ENCODE measurements around the gene PRKAG2.
"Not testable (repeated sequence)": the region's sequence is repeated elsewhere in the genome, so short reads cannot be mapped to it uniquely, and the experiment has no call there.

Gene PRKAG2

DNA sequence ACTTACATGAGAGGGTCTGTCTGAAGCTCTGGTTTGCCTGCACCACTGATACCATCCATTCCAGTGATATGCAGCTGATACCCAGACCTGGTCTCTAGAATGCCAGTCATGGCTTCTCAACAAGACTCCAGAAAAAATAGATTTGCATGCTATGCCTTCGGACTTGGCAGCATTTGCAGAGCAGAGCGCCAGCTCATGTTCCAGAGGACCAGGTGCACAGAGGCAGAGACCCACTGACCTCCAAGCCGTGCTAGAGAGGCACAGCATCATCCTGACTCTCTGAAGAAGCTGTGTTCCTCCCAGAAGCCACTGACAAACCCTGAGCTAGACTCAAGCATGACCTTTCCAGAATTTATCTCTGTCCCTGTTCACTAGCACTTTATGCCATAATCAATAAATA is 6.9 kb upstream of the PRKAG2 start:
- no peak for DNase-seq

DNA sequence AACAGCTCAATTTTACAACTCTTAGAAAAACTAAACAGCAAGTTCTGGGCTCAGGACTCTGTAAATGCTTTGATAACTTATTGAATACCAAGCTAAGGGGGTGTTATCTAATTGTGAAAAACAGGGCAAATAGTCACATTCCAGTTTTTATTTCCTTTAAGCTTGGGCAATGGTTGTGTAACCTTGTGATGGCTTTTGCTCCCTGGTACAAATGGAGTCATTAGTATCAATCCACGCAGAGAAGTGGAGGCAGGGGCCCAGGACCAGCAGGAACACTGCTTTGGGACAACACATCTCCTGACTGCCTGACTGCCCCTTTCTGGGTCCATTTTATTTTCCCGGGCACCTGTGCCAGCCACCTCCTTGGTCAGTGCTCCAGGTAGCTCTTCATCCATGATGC is 5.8 kb upstream of the PRKAG2 start:
- no peak for DNase-seq

DNA sequence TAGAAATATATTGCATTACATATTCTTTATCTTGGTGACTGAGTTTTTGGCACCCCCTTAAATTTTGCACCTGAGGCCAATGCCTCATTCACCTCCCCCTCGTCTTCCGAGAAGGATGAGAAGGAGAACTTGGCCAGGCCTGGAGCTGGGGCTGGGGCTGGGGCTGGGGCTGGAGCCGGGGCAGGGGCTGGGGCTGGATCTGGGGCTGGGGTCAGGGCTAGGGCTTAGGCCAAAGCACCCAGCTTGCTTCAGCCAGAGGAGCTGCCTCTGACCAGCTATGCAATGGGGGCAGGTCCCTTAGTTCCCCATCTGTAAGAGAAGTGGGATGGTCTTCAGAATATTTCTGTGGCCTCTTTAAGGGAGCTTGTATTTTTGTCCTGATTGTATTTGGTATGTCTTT is 3.8 kb upstream of the PRKAG2 start:
- DNase-seq: no peak

DNA sequence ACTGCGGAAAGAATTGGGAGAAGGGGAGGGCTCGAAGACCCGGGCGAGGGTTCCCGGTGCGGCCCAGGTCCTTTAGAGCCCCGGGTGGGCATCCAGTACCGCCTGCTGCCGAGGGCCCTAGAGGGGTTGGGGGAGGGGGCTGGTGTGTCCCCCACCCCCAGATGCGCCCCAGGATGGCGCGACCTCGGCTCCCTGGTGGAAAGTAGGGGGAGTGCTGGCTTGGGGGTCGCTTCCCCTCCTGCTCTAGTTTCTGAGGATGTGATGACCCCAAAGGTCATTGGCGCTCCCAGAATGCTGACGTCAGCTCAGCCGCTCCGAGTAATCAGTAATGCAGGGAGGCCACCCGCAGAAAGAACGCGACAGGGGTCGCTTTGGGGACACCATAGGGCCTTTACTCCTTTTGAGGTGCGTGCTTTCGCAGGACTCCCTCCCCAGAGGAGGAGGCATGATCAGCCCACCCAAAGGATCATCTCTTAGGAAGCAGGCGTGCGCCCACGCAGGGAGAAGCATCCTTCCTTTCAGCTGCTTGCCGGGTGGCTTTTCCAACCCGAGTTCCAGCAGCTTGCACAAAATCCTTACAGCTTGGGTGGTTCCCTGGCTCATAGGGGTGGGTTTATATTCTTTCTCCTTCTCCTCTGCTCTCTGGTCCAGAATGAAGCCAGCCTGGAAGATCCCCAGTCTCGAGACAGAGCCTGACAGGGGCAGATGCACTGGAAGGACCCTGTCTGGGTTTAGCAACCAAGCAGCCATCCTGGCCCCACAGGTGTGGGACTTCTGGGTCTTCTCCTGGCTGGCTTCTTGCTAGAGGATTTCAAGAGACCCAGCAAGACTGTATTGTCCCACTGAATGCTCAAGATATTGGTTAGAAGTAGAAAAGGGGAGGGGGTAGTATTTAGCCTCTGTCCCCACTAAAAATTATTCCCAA is 1.3 kb upstream of the PRKAG2 start:
- DNase-seq: peak in 1 of 2 experiments; percentile 56

DNA sequence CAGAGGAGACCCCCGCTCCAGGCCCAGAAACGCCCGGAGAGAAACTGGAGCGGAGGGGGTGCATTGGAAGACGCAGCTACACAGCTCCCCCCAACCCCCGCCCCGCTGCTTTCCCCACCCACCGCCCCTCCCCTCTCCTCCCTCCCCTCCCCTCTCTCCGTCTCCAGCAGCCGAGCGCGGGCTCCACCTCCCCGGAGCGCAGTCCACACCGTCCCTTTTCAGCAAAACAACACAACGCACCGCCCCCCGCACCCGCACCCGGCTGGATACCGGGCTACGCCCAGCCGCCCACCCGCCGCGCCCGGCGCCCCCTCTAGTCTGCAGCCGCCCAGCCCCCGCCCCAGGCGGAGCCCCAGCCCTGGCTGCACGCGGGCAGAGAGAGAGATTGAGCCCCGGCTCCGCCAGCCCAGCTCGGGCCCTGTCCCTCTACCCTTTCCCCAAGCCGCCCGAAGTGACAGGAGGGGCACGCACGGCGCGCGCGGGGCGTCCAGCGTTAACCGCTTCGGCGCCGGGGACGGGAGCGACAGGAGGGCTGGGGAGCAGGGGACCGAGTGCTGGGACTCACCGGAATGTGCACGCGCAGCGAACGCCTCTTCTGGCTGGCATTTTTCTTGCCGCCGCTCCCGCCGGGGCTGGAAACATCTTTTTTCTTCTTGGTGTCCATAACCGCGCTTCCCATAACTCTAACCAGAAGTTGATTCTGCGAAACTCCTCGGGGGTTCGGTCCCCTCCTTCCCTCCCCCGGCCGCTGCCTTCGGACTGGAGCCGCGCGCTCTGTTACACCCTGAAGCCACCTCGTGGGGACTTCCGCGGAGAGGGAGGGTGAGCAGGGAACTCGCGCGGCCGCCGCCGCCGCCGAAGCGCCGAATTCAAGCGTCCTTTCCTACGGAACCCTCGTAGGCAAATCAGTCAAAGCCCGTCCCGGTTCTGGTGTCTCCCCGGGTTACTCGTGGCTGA is 695 bp downstream of the PRKAG2 start:
- DNase-seq: peak; percentile 80 to 87

DNA sequence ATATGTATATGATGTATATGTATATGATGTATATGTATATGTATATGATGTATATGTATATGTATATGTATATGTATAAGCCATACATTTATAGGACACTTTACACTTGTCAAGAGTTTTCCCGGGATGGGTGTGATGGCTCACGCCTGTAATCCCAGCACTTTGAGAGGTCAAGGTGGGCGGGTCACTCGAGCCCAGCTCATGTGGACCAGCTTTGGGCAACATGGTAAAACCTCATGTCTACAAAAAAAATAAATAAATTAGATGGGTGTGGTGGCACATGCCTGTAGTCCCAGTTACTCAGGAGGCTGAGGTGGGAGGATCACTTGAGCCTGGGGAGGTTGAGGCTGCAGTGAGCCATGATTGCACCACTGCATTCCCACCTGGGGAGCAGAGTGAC is 2.4 kb downstream of the PRKAG2 start:
- not testable (repeated sequence) for DNase-seq

DNA sequence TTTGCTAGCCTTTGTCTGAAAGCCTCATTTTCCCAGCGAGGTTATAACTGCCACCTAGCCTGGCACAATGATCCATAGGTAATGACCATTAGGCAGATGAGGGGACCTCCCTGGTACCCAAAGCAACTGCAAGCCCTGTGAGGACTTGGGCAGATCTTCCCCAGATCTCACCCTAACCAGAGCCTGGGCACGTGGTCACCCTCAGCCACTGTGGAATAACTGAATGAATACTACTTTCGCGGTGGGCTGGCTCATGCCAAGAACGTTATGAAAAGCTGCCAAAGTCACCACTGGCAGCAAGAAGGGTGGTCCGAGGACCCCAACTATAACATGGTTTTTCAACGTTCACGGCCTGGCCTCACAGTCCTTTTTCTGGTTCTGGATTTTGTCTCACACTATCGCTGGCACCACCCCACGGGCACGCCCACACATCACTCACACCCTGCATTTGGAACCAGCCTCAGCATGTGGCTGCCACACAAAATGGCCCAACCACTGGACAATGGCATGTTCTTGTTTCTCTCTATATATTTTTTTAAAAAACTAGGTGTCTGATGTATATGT is 3.4 kb downstream of the PRKAG2 start:
- DNase-seq: no peak

DNA sequence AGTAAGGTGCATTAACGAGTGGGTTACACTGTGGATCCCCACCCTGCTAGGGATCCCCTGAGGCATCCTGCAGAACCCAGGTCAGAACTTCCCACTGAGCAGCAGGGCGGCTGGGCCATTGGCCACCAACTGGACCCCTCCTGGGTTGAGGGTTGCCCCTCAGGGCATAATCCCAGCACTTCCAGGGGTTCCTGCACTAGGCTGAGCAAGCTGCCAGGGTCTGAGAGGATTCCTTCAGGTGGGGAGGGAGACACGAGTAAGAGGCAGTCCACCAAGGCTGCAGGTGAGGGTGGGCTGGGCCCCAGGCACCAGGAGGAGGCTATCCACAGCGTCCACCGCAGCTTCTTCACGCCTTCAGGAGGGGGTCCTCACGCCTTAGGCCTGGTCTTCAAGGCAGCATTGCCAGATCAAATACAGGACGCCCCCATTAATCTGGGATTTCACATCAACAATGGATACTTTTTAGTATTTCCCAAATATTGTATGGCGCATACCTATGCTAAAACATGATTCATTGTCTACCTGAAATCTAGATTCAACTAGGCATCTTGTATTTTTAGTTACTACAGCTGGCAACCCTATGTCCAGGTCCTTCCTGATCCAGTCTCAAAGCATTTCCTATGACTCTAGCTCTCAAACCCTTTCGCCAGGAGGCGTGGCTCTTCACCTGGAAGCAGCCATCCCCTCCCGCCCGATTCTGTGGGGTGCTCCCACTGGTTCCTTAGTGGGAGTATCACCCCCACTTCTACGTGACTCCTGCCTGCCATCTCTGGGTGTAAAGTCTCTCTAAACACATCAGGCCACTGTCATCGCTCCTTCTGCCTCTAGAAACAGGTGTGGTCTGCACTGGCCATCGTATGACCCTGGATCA is 4.1 kb downstream of the PRKAG2 start:
- DNase-seq: no peak

DNA sequence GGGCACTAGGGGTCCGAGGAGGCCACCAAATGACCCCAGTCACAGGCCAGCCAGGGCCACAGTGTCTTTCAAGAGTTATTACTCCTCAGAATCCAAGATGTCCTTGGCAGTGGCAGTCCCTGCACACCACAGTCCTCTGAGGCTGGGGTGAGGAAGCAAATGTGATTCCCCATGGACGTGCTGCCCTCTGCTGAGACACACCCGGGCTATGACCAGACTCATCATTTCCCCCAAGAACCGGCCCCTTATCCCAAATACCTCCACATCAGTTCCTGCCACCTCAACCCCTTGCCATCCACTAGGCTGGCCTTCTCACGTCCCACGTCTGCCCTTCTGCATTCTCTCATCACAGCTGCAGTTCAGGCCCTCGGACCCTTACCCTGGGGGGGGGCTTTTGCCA is 5.0 kb downstream of the PRKAG2 start:
- DNase-seq: no peak

DNA sequence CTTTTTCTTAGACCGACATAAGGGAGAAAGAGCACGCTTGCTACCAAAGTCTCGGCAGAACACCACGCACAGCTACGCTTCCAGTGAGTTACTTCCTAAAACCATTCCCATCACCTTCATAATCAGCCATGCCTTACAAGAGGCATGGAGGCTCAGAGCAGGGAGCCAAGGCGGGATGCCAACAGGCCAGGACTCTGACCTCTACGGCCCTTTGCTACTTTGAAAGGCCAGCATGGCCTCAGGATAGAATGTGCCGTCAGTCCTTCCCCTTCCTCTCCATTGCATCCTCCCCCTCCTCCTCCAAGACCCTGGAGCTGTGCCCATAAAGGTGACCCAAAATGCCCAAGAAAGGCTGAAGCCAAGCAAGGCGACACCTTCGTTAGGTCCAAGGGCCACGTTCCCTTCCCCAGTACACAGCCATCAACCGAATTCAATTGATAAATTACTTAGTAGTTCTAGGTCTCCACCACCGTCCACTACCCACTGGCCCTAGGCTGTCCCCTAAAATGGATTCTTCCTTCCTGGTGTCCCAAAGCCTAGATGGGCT is 5.7 kb downstream of the PRKAG2 start:
- DNase-seq: no peak

DNA sequence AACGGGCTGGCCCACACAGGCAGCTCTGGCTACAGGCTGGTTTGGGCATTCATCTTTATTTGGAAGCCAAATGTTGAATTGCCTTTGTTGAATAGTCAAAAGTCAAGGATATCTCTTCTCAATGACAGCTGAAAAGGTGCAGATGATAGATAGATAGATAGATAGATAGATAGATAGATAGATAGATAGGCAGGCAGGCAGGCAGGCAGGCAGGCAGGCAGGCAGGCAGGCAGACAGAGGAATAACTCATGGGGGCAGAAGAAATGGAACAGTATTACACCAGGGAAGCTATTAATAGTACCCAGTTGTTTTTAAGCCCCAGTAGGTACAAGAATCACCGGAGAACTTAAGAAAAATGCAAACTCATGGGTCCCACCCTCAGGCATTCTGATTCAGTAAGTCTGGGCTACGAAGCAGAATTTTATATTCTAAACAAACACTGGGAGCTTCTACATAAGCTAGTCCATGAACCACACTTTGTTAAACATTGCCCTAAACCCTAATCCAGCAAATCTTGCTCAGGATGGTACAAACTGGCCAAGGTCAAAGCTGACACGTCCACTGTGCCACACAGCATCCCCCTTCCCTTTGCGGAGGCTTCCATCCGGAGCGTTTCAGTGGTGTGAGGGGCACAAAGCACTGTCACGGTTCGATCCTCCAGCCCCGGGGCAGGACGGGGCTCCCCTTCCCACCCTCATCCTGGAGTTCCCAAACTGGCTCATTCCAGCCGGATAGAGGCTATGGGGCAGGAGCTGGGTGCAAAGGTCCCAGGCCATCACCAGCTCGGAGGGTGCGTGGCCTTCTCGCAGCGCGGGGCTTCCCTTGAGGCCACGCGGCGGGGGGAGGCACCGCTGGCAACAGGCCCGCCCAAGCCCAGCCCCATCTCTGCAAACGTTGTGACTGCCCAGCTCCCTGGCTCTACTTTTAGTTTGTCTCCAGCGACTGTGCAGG is 6.7 kb downstream of the PRKAG2 start:
- DNase-seq: no peak

DNA sequence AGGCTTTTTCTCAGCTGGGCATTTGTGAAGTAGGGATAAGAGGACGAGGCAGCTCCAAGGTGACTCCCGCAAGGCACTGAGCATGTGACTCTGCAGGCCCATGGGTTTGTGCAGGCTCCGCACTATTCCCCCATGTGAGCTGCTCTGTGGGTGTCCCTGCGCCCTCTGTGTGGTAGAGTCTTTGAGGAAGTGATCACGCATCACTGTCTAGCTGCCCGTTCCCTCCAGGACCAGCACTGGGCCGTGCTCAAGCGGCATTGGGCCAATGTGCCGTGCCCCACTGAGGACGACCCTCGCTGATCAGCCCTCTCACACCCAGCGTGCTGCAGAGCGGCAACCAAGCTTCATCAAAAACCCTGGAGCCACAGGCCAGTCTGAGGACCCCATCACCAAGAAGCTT is 7.5 kb downstream of the PRKAG2 start:
- DNase-seq: no peak

DNA sequence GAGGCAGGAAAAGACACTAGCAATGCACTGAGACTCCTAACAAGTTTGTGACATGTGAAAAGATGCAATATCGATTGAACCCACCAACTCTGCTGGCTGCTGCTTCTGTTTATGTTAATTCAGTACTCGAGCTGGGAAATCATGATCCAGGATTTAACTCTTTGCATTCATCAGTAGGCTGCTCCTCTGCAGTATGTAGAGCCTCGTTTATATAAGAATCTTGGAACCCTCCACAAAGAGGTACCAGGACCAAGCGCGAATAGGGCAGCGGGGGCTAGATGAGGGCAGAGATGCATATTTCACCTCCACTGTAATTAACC is 7.8 kb downstream of the PRKAG2 start:
- DNase-seq: no peak

DNA sequence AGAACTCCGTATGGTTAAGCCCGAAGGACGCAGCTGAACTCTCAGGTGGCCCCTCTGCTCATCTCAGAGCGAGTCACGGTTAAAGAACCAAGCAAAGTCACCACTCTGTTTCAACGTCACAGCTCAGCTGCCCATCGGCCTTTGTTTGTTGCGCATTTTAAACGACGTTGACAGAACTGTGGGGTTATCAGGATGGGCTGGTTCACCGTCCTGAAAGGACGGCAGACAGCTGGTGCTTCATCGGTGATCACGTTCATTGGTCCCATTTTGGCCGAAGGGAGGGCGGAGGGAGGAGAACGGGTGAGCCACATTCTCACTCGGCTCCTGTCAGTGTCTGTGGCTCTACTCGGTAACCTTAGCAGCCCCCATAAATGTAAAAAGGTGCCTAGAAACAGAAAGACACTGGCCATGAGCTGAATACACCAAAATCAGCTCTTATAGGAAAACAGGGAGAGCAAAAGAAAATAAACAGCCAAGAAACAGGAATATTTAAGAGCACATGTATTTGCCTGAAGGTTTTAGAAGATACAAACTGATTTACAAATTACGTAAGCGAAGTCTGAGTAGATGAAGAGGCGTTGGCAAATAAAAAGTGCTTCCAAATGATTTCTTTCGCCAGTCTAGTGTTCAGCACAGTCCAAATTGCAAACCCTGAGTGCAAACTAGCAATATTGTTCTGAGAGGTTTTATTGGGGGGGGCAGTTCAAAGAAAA is 8.4 kb downstream of the PRKAG2 start:
- DNase-seq: peak in 1 of 2 experiments; percentile 22

DNA sequence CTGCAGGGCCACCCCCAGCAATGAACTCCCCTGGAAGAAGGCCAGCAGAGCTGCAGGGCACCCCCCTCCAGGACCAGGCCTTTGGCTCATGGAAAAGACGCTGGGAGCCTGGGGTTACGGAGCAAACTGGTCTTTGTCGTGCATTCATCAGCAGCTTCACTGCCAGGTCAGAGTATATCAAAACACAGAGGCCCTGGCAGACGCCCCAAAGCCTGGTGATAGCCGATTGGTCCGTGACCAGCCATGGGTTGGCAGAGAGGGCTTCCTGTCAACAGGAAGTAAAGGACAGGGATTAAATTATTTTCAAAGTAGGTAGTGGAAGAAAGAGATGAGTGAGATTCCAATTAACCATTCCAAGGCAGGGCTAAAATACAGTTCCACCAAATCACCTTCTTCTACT is 9.0 kb downstream of the PRKAG2 start:
- peak in 1 of 2 experiments; percentile 42 for DNase-seq

DNA sequence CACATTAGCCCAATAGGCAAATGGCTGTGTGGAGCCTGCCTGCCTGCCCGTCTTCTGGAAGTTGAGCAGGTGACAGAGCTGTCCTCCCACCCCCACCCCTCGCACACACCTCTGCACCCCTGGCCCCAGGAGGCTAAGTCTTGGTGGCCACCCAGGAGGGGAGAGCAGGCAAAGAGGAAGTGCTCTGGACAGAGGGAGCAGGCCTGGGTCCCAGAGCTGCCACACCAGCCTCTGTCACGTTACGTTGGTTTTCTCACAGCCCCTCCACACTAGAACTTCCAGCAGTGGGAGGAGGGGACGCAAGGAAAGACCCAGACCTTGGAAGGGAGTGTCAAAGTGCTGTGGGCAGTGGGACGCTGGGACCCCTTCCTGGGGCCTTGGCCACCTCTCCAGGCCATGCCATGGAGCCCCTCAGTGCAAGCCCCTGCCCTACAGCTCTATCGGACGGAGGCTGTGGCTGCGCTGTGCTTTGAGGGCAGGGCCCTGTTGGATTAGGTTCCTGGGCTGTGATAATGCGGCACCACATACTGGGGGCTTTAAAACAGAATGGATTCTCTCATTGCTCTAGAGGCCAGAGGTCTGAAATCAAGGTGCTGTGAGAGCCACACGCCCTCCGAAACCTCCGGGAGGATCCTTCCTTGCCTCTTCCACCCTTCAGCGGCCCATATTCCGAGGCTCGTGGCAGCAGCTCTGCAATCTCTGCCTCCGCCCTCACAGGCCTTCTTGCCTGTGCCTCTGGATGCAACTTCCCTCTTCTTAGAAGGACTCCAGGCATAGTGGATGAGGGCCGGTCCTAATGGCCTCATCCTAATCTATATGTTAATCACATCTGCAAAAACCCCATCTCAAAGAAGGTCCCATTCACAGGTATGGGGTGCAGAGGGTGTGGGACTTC is 9.9 kb downstream of the PRKAG2 start:
- DNase-seq: no peak

DNA sequence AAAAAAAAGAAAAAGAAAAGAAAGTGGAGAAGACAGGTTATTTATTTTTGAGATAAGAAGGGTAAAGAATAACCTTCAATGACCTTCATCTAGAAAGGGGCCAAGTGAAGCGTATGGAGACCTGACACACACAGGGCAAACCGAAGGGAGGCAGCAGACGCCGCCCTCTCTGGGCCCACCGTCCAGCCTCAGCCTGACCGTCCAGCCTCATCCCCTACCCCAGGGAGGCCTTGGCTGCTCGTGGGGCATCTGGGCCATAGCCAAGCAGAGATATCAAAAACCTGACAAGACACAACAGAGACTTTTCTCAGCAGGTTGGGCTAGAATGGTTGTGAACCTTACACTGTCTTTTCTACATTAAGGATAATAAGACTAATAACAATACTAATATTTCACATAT is 10.9 kb downstream of the PRKAG2 start:
- no peak for DNase-seq

DNA sequence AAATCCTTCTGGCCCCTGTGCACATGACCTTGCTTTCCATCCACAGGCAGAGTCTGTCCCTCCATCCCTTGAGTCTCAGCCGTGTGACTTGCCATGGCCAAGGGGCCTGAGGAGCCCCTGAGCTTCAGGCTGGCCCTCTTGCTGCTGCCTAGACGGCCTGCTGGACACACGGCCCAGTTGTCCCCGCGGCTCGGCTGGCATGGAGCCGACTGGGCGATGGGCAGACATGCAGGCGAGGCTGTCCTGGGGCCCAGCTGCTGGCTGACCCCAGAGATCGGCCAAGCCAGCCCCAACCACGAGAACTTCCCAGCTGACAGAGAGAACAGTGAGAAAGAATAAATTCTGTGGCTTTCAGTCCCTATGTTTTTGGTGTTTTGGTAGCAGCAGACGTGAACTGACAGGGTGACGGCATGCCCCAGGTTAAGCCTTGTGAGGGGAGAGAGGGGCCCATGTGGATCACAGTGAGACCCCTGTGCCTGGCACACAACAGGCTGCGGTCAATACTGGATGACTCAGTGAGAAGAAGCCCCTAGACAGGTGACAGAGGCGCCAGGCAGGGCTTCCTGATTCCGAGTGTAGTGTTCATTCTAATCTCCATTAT is 11.7 kb downstream of the PRKAG2 start:
- DNase-seq: no peak

DNA sequence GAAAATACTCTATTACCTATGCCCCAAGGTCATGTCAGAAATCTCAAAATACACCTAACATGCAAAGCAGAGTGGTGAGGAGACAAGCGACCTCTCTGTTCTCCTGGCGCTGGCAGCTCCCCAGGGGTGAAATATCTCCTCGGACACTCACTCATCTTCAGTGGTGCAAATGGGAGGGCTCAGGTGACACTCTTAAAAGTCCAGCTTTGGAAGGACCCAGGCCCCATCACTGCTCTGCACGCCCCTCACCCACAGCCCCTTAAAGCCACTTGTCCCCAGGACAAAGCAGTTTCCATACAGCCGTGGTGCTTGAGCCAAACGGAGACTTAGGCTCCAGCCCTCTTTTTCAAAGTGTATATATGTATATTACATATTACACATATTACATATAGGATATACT is 12.4 kb downstream of the PRKAG2 start:
- DNase-seq: no peak
